Measurements from ENCODE around the gene KAT8.

Gene KAT8

DNA sequence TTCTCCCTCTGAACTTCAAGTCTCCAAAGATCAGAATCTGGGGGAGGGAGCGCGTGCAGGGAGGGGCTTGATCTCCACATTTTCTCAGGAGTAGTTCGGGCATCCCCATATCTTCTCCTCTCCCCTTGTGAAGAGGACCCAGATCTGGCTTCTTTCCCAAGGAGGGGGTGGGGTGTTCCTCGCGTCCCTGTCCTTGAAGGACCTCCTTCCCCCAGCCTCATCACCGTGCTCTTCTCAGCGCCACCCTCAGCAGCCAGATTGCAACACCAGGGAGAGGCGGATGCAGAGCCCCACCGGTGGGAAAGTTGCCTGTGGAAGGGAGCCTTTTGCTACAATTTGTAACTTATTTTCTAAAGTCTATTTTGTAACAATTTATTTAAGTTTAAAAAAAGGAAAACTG lies 34.4 kb upstream of the KAT8 start:
- peaks cover 42% of the 10 kb centered on the region for H3K79me2 ChIP-seq (ENCODE audit: insufficient read depth, low read length)
- peaks cover 59% of the 10 kb centered on the region for H4K20me1 ChIP-seq (ENCODE audit: insufficient read depth, low read length)
- peaks cover 15% of the 10 kb centered on the region for H3K4me1 ChIP-seq (ENCODE audit: insufficient read depth, low read length)
- H3K9ac ChIP-seq (ENCODE audit: low read depth, low read length), result no peak overlapping the region
- no peaks in the 10 kb centered on the region for H3K27me3 ChIP-seq (ENCODE audit: insufficient read depth, low read length, poor library complexity)
- H3K4me2 ChIP-seq (ENCODE audit: insufficient read depth, low read length), result no peak overlapping the region
- H3K36me3 ChIP-seq (ENCODE audit: insufficient read depth, low read length), result peaks cover 93% of the 10 kb centered on the region
- no peak overlapping the region for H3K4me3 ChIP-seq (ENCODE audit: low read depth in 1 of 2, low read length in 2 of 2)
- H3K9me3 ChIP-seq (ENCODE audit: insufficient read depth, low read length, severe bottlenecking), result no peaks in the 10 kb centered on the region
- DNase-seq, result no peak
- TF ChIP-seq CTCF (IDR thresholded peaks at IDR 0.05; ENCODE audit: borderline replicate concordance, extremely low read depth, low read length, poor library complexity, severe bottlenecking) (no peak), EZH2 (IDR thresholded peaks at IDR 0.05; ENCODE audit: borderline replicate concordance, low read depth, low read length, severe bottlenecking) (no peak)
- H3K27ac ChIP-seq (ENCODE audit: low read length), result no peak overlapping the region
- no peak for ATAC-seq (ENCODE audit: insufficient read depth, low read depth)
- no peak overlapping the region for H2AFZ ChIP-seq (ENCODE audit: low read depth, low read length)

- H3K9me3 ChIP-seq (ENCODE audit: insufficient read depth, low read length, severe bottlenecking), result no peaks in the 10 kb centered on the region
- peaks cover 15% of the 10 kb centered on the region for H3K4me1 ChIP-seq (ENCODE audit: insufficient read depth, low read length)
- no peak overlapping the region for H3K27ac ChIP-seq (ENCODE audit: low read length)
- no peaks in the 10 kb centered on the region for H3K27me3 ChIP-seq (ENCODE audit: insufficient read depth, low read length, poor library complexity)
- H4K20me1 ChIP-seq (ENCODE audit: insufficient read depth, low read length), result peaks cover 59% of the 10 kb centered on the region
- H3K4me3 ChIP-seq (ENCODE audit: low read depth in 1 of 2, low read length in 2 of 2), result no peak overlapping the region
- H2AFZ ChIP-seq (ENCODE audit: low read depth, low read length), result no peak overlapping the region
- no peak for ATAC-seq (ENCODE audit: insufficient read depth, low read depth)
- no peak for DNase-seq
- H3K9ac ChIP-seq (ENCODE audit: low read depth, low read length), result no peak overlapping the region
- peaks cover 37% of the 10 kb centered on the region for H3K79me2 ChIP-seq (ENCODE audit: insufficient read depth, low read length)
- TF ChIP-seq EZH2 (IDR thresholded peaks at IDR 0.05; ENCODE audit: borderline replicate concordance, low read depth, low read length, severe bottlenecking) (no peak), CTCF (IDR thresholded peaks at IDR 0.05; ENCODE audit: borderline replicate concordance, extremely low read depth, low read length, poor library complexity, severe bottlenecking) (no peak)
- H3K36me3 ChIP-seq (ENCODE audit: insufficient read depth, low read length), result peaks cover 91% of the 10 kb centered on the region
- no peak overlapping the region for H3K4me2 ChIP-seq (ENCODE audit: insufficient read depth, low read length)
Measured at GRCh38 chr16:31083556-31083955, 33.9 kb upstream of the KAT8 start.

DNA sequence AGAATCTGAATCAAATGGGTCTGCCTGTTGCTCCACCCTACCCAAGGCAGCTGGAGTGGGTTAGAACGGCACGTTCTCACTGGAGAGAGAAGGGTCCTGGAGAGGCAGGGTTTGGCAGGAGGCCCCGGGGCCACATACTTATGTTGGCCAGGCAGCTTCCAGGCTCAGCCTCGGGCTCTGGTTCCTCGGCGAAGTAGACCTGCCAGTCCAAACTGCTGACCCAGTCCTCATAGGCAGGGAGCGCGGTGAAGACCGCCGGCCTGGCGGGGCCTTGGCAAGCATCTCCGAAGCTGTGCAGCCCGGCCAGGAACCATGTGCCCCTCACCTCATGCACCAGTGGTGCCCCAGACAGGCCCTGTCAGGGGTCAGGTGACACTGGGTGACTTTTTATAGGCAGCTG lies 33.5 kb upstream of the KAT8 start:
- ATAC-seq (ENCODE audit: insufficient read depth, low read depth) (no peak), DNase-seq (no peak)
- Histone ChIP-seq H2AFZ (ENCODE audit: low read depth, low read length) (no peak overlapping the region), H3K27me3 (ENCODE audit: insufficient read depth, low read length, poor library complexity) (no peaks in the 10 kb centered on the region), H3K79me2 (ENCODE audit: insufficient read depth, low read length) (peaks cover 33% of the 10 kb centered on the region), H3K9ac (ENCODE audit: low read depth, low read length) (no peak overlapping the region), H3K4me1 (ENCODE audit: insufficient read depth, low read length) (peaks cover 15% of the 10 kb centered on the region), H3K4me2 (ENCODE audit: insufficient read depth, low read length) (no peak overlapping the region), H4K20me1 (ENCODE audit: insufficient read depth, low read length) (peaks cover 59% of the 10 kb centered on the region), H3K9me3 (ENCODE audit: insufficient read depth, low read length, severe bottlenecking) (no peaks in the 10 kb centered on the region), H3K27ac (ENCODE audit: low read length) (no peak overlapping the region), H3K4me3 (ENCODE audit: low read depth in 1 of 2, low read length in 2 of 2) (no peak overlapping the region), H3K36me3 (ENCODE audit: insufficient read depth, low read length) (peaks cover 91% of the 10 kb centered on the region)
- TF ChIP-seq EZH2 (IDR thresholded peaks at IDR 0.05; ENCODE audit: borderline replicate concordance, low read depth, low read length, severe bottlenecking) (no peak), CTCF (IDR thresholded peaks at IDR 0.05; ENCODE audit: borderline replicate concordance, extremely low read depth, low read length, poor library complexity, severe bottlenecking) (no peak)
